NCI-H345 (cell line): ENCODE results near the gene CHRNA1.

Experiments used
- DNase-seq: peaks from one replicate; lab custom pipeline; 2025; lab: John Stamatoyannopoulos, UW

The CHRNA1 gene

DNA sequence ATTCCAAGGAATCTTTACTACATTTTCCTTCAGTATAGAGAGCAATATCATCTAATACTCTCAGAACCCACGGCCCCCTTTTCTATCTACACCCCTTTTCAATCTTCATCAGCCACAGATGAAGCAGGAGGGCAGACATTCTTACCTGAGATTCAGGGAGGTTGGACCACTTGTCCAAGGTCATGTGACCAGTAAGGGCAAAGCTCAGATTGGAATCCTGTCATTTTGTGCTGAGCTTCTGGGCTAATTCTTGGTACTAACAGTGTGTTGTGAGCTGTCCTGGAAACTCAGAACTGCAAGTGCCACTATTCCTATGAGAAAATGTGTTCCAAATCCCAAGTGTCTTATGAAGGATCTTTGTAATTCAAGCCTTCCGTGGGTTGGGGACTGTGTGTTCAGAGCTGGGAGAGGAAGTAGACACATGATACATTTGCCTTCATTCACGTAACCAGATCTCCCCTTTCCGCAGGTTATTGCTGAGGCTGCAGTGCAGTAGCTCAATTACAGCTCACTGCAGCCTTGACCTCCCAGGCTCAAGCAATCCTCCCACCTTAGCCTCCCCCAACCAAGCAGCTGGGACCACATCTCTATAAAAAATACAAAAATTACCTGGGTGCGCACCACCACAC is 3.3 kb downstream of the CHRNA1 start:
- no peak for DNase-seq

DNA sequence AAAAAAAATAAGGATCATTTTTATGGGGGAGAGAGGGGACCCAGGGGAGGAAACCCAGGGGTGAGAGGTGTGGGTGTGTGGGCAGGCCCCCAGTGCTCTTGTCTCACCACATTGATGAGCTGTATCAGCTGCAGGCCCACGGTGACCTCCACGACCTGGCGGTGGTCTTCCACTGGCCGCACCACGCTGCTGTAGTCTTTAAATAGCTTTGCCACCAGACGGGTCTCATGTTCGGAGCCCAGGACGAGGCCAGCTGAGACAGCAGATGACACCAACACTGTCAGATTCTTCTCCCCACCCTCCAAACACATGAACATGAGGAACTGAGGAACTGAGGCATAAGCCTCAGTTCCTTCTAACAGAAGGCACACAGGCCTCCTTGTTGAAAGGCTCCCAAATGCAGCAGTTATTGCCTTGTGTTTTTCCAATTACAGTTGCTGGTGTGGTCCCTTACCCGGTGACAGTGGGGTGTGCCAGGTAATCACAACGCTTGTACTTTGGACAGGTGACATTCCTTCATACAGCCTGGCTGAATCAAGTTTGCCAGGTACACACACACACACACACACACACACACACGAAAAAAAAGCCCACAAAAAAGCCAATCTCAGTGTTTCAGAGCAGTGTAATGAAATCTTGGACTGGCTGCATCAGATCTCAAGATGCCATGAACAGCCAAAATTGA is 4.7 kb downstream of the CHRNA1 start:
- no peak for DNase-seq

- DNase-seq: no peak
Observed at GRCh38 chr2:174756743-174757142, 7.5 kb downstream of the CHRNA1 start.

DNA sequence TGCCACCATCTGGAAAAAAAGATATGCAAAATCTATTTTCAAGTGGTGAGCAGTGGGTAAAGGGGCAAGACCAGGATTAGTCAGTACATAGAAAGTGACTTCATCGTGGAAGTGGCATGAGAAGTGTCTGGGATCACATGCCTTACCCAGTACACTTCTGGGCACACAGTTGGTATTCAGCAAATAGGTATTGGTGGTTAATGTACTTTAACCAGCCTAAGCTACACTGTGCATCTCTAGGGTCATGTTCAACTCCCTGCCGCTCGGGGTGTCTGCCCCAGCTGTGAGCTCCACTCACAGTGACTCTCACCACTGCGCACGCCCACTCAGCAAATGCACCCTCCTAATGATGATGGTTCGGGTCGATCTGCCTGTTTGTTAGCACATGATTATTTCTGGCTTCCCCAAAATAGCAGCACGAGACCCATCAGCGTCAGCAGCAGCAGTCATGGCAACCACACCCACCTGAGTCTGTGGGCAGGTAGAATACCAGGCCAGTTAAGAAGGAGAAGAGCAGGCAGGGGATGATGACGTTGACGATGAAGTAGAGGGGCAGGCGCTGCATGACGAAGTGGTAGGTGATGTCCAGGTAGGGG is 11.1 kb downstream of the CHRNA1 start:
- no peak for DNase-seq

GRCh38 chr2:174752403-174753037 is 11.8 kb downstream of the CHRNA1 start:
- DNase-seq: no peak

- no peak for DNase-seq
Observed at GRCh38 chr2:174750923-174751441, 13.3 kb downstream of the CHRNA1 start.

- DNase-seq: no peak
Observed at GRCh38 chr2:174749793-174750192, 14.5 kb downstream of the CHRNA1 start.

DNA sequence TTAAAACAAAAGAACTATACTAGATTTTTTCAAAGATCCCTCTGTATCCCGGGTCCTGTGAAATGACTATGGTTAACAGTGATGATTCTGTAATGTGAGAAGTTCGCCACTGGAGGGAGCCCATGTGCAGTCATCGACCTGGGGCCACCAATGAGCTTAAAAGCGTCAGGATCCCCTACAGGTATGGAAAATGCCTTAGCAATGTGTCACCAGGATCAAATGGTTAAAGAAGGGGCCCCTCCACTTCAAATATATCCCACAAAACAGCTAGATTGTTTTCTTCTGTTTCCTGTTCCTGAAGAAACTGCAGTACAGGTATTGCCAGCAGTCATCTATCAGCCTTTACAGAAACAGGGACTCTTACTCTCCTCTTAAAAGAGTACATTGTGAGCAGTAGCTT is 15.3 kb downstream of the CHRNA1 start:
- peak; percentile 61 for DNase-seq

DNA sequence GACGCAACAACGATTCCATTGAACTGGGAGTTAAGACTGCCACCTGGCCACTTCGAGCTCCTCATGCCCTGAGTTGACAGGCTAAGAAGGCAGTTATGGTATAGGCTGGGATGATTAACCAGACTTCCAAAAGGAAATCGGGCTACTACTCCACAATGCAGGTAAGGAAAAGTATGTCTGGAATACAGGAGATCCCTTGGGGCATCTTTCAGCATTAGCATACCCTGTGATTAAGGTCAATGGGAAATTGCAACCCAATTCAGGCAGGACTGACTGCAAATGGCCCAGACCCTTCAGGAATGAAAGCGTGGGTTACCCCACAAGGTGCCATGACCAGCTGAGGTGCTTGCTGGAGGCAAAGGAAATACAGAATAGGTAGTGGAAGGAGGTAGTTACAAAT is 19.1 kb downstream of the CHRNA1 start:
- DNase-seq: no peak

- no peak for DNase-seq
Observed at GRCh38 chr2:174744111-174744510, 20.2 kb downstream of the CHRNA1 start.

GRCh38 chr2:174740721-174741120 is 23.6 kb downstream of the CHRNA1 start:
- no peak for DNase-seq

- DNase-seq: no peak
Observed at GRCh38 chr2:174738841-174739240, 25.4 kb downstream of the CHRNA1 start.

DNA sequence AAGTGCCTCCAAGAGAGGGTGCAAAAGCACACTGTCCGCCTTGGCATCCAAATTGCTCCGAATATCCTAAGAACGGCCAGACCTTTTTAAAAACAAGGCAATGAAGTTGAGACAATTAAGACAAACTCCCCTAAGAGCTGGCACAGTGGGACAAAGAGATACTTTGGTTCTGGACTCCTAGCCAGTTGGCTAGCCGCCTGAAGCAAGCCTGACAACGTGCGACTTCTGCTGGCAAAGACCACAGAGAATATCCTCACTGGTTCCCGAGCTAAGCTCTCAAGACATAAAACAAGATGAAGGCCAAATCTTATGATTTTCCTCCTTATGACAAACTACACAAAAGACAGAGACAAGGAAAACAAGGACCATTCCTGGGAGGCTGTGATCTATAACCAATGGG is 32.7 kb downstream of the CHRNA1 start:
- DNase-seq: no peak

- no peak for DNase-seq
Observed at GRCh38 chr2:174730698-174731018, 33.6 kb downstream of the CHRNA1 start.

DNA sequence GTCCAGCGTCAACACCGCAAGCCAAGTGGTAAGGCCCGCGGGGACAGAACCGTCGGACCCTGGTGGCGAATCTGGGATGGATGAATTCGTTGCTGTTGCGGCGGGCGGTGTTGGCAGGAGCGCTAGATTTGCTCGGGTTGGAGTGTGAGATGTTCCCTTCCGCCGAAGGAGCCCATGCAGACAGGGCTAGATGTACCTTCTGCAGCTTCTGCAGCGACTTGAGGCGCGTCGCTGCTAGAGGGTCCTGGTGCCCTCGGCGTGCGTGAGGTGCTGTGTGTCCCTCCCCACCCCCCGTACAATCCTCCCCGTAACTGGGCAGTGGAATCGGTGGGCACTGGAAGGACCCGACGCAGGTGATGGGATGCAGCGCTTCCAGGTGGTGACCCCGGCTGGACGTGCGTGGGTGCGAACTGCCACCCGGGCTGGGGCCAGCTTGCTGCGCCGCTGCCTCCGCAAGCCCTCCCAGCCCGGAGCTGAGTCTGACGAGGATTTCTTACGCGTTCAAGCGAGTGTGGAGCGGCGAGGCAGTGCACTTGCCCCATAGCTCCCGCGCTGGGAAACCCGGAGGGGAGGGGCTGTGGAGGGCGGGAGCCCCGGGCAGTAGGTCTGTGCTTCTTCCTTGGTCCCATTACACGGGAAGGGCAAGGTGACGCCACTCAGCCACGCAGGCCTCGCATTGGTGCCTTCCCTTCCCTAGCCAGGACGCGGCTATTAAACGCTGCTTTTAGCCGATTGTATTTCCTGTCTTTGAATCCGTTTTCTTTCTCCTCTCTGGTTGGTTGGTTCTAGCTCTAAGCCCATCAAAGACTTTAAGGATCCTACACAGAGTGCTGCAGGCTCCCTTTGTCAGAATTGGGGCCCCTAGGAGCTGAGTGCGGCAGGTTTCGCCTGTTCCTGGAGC is 34.2 kb downstream of the CHRNA1 start:
- DNase-seq: no peak

DNA sequence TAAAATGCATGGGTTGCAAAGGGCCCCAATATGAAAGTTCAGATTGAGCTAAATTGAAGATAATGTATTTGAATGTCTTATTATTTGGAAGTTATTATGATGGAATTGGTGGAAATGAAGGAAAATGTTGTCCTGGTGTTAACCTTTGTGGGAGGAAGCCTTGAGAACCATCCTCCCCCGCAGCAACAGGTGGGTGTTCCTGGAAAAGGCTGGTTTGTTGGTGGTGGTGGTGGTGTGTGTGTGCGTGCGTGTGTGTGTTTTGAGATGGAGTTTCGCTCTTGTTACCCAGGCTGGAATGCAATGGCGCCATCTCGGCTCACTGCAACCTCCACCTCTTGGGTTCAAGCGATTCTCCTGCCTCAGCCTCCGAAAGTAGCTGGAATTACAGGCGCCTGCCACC is 36.2 kb downstream of the CHRNA1 start:
- no peak for DNase-seq

DNA sequence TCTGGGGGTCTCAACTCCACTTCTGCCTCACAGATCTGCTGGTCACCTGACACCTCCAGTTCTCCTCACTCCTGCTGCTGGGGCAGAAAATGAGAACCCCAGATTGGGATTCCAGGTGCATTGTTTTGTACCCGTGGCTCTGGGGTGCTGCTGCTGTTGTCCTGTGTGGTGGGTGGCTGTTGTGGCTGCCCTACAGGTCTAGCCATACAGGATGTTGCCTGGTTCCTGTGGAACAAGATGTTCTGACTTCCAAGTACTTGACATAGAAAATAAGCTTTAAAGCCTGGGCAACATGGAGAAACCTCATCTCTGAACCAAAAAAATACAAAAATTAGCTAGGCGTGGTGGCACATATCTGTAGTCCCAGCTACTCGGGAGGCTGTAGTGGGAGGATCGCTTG is 38.1 kb downstream of the CHRNA1 start:
- DNase-seq: no peak

DNA sequence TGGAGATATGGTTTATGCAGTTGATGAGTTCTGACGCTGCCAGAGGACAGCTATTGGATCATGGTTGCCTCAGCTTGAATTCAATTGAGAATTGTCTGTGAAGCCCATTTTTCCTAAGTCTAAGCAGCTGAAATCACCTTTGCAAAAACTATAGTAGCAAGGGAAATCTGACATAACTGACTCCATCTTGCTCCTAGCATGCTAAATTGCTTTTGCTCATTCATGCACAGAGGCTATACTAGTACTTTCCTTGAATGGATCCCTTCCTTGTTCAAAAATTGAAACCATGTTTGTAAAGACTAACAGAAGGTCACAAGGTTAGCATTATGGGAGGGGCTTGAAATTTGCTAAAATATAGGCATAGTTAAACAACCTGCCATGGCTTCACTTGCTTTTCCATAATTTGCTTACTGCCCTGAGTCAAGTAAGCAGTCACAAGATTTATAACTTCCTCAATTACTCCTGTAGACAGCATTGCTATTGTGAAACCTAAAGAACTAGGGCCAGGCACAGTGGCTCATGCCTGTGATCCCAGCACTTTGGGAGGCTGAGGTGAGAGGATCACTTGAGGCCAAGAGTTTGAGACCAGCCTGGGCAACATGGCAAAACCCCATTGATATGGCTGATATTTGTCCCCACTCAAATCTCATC is 41.2 kb downstream of the CHRNA1 start:
- DNase-seq: no peak

- DNase-seq: no peak
Observed at GRCh38 chr2:174719016-174719415, 45.3 kb downstream of the CHRNA1 start.

DNA sequence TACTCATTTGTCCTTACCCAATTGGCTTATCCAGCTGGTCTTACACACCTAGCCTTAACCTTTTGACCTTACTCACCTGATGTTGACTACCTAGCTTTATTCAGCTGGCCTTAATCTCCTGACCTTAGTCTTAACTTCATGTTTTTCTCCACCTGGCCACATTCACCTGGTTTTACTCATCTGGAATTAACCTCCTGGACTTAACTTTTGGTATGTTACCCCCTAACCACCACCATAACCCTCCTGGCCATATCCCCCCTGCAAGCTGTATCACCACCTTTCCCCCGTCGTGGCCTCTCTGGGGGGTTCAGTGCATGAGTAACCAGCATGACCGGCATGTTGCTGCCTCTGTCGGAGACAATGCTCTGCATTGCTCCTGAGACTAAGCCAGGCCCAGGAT is 45.7 kb downstream of the CHRNA1 start:
- no peak for DNase-seq

GRCh38 chr2:174717916-174718315 is 46.4 kb downstream of the CHRNA1 start:
- no peak for DNase-seq

DNA sequence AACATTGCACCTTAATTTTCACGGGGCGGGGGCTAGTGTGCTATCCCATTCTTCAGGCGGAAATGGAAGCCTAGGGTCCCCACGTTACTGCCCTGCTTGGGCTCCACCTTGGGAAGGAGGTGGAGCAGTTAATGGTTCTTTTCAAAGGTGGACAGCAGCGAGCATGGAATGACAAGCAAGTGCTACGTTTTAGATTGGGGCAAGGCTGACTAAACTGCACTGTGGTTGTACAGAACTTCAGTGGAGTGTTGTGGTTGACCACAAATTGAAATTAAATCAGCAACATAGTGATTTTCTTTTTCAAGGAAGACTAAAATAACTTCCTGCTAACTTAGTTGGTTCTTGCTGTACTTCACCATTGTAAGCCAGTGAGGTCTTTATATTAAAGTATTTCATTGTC is 47.0 kb downstream of the CHRNA1 start:
- DNase-seq: no peak
